Measurements from ENCODE around the gene DLG5.

DNA sequence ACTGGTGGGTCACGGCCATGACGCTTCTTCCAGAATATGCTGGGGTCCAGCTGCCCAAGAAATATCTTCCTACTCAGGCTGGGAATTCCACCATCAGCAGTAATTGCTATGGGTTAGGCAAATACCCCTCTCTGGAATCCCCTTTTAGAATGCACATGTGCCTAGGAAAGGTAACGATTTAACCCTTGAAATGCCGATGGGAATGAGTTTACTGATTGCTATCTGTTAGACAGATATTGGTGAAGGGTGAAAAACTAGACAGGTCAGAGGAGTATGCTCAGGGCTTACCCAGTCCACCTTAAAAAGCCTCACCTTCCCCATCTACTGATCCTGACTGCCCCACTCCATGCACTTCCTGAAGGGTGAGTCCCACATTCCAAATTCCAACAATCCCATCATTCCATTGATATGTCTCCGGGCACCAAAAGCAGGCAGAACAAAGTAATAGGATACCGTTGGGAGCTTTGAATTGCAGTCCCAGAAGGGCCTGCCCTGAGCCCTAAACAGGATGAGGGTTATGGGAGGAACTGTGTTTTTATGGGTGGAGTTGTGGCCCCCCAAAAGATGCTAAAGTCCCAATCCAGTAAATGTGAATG, 59.3 kb downstream of the DLG5 start:
- TF ChIP-seq RAD21 (IDR thresholded peaks at IDR 0.05; ENCODE audit: low read length) = no peak
- no peak for TF ChIP-seq POLR2AphosphoS5 (IDR thresholded peaks at IDR 0.05; ENCODE audit: low read depth, low read length)
- TF ChIP-seq FOXJ3 (CRISPR knock-in tag; IDR thresholded peaks at IDR 0.05) = no peak
- TF ChIP-seq, protein P1, sequence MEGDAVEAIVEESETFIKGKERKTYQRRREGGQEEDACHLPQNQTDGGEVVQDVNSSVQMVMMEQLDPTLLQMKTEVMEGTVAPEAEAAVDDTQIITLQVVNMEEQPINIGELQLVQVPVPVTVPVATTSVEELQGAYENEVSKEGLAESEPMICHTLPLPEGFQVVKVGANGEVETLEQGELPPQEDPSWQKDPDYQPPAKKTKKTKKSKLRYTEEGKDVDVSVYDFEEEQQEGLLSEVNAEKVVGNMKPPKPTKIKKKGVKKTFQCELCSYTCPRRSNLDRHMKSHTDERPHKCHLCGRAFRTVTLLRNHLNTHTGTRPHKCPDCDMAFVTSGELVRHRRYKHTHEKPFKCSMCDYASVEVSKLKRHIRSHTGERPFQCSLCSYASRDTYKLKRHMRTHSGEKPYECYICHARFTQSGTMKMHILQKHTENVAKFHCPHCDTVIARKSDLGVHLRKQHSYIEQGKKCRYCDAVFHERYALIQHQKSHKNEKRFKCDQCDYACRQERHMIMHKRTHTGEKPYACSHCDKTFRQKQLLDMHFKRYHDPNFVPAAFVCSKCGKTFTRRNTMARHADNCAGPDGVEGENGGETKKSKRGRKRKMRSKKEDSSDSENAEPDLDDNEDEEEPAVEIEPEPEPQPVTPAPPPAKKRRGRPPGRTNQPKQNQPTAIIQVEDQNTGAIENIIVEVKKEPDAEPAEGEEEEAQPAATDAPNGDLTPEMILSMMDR (IDR thresholded peaks at IDR 0.05) = no peak
- no peak for TF ChIP-seq NFIC (IDR thresholded peaks at IDR 0.05; ENCODE audit: borderline replicate concordance)
- TF ChIP-seq FOXM1 (IDR thresholded peaks at IDR 0.05; ENCODE audit: low read depth) = no peak
- TF ChIP-seq JUND (IDR thresholded peaks at IDR 0.05) = no peak
- no peak for TF ChIP-seq EP300 (IDR thresholded peaks at IDR 0.05; ENCODE audit: borderline replicate concordance in 1 of 2, low read depth in 1 of 2, low read length in 1 of 2)
